ENCODE measurements around the gene RAPGEF6. TPM values are rescaled to one million over a fixed set of nuclear protein-coding genes. Genes with fewer than 3 reads are reported as not detected.
"Not testable (repeated sequence)": the region's sequence is repeated elsewhere in the genome, so short reads cannot be mapped to it uniquely, and the experiment has no call there.

Gene RAPGEF6
- total RNA-seq, 1 donor from 2014 or later: 29.1 TPM

DNA sequence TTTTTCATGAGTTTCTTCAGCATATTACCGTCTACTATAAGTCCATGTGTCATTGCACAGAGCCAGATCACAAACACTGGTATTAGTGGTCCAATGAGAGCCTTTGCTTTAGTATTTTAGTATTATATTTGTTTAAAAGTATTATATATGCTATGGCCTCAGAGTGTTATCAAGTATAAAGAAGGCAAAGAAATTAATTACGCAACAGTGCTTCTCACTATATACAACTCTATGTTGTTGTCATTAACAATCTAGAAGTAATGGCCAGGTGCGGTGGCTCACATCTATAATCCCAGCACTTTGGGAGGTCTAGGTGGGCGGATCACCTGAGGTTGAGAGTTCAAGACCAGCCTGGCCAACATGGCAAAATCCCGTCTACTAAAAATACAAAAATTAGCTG, 47.1 kb upstream of the RAPGEF6 start:
- no peak overlapping the region for H3K4me3 Mint-ChIP-seq (ENCODE audit: low read depth)
- no peak for TF ChIP-seq CTCF (IDR thresholded peaks at IDR 0.05; ENCODE audit: unreplicated experiment)
- DNase-seq (ENCODE audit: low spot score, unreplicated experiment): no peak
- H3K36me3 Mint-ChIP-seq (ENCODE audit: insufficient read depth): peaks cover 17% of the 10 kb centered on the region
- H3K27me3 Mint-ChIP-seq: no peaks in the 10 kb centered on the region
- H3K27ac Mint-ChIP-seq: no peak overlapping the region
- peaks cover 2% of the 10 kb centered on the region for H3K4me1 Mint-ChIP-seq (ENCODE audit: low read depth)
- no peaks in the 10 kb centered on the region for H3K9me3 Mint-ChIP-seq (ENCODE audit: low read depth)

GRCh38 chr5:131679911-131680310, 44.9 kb upstream of the RAPGEF6 start:
- no peak overlapping the region for H3K4me3 Mint-ChIP-seq (ENCODE audit: low read depth)
- H3K27ac Mint-ChIP-seq: no peak overlapping the region
- TF ChIP-seq CTCF (IDR thresholded peaks at IDR 0.05; ENCODE audit: unreplicated experiment): no peak
- peaks cover 2% of the 10 kb centered on the region for H3K4me1 Mint-ChIP-seq (ENCODE audit: low read depth)
- H3K9me3 Mint-ChIP-seq (ENCODE audit: low read depth): no peaks in the 10 kb centered on the region
- H3K27me3 Mint-ChIP-seq: no peaks in the 10 kb centered on the region
- H3K36me3 Mint-ChIP-seq (ENCODE audit: insufficient read depth): peaks cover 31% of the 10 kb centered on the region
- DNase-seq (ENCODE audit: low spot score, unreplicated experiment): no peak

- not testable (repeated sequence) for H3K4me1 Mint-ChIP-seq (ENCODE audit: low read depth); H3K9me3 Mint-ChIP-seq (ENCODE audit: low read depth); H3K4me3 Mint-ChIP-seq (ENCODE audit: low read depth); DNase-seq (ENCODE audit: low spot score, unreplicated experiment); H3K27ac Mint-ChIP-seq; H3K27me3 Mint-ChIP-seq
- peaks cover 35% of the 10 kb centered on the region for H3K36me3 Mint-ChIP-seq (ENCODE audit: insufficient read depth)
These were observed 43.2 kb upstream of the RAPGEF6 start for GRCh38 chr5:131678273-131678672.

- Mint-ChIP-seq H3K27me3 (no peaks in the 10 kb centered on the region), H3K27ac (no peak overlapping the region), H3K9me3 (ENCODE audit: low read depth) (no peaks in the 10 kb centered on the region), H3K4me3 (ENCODE audit: low read depth) (no peak overlapping the region), H3K4me1 (ENCODE audit: low read depth) (peaks cover 7% of the 10 kb centered on the region), H3K36me3 (ENCODE audit: insufficient read depth) (peaks cover 32% of the 10 kb centered on the region)
- no peak for DNase-seq (ENCODE audit: low spot score, unreplicated experiment)
- TF ChIP-seq CTCF (IDR thresholded peaks at IDR 0.05; ENCODE audit: unreplicated experiment): no peak
These were observed 42.1 kb upstream of the RAPGEF6 start for GRCh38 chr5:131677115-131677514.

GRCh38 chr5:131672776-131673175, 37.7 kb upstream of the RAPGEF6 start:
- Mint-ChIP-seq H3K27me3 (no peaks in the 10 kb centered on the region), H3K27ac (peak overlapping the region; percentile 81), H3K4me1 (ENCODE audit: low read depth) (peaks cover 13% of the 10 kb centered on the region), H3K4me3 (ENCODE audit: low read depth) (no peak overlapping the region), H3K9me3 (ENCODE audit: low read depth) (no peaks in the 10 kb centered on the region), H3K36me3 (ENCODE audit: insufficient read depth) (peaks cover 36% of the 10 kb centered on the region)
- no peak for TF ChIP-seq CTCF (IDR thresholded peaks at IDR 0.05; ENCODE audit: unreplicated experiment)
- no peak for DNase-seq (ENCODE audit: low spot score, unreplicated experiment)

DNA sequence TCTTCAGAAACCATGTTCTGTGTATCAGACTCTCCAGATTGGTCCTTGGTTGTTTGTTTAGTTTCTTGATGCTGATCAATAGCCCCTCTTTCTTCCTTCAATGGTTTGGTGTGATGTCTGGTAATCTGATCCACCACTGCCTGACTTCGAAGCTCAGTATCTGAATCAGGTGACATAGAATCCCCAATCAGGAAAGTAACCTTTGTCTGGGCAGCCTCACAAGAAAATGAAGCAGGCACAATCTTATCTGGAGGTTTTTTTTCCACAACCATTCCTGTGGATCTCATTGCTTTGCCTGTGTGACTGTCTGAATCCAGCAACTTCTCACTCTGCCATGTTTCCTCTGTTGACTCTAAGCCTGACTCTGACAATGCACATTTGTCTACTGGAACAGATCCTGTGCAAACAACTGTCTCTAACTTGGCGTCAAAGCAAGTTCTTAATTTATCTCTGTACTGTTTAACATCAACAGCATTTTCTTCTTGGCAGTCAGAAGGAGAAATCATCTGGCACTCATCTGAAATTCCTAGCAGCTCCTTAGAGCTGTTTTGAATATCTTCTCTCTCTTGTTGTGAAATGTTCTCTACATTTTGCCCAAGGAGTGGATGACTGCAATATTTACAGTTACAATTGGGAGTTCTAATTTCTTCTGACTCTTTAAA, 37.1 kb upstream of the RAPGEF6 start:
- Mint-ChIP-seq H3K27me3 (no peaks in the 10 kb centered on the region), H3K4me3 (ENCODE audit: low read depth) (peak overlapping the region; percentile 2), H3K36me3 (ENCODE audit: insufficient read depth) (peaks cover 31% of the 10 kb centered on the region), H3K4me1 (ENCODE audit: low read depth) (peaks cover 13% of the 10 kb centered on the region), H3K27ac (peak overlapping the region; percentile 81), H3K9me3 (ENCODE audit: low read depth) (no peaks in the 10 kb centered on the region)
- TF ChIP-seq CTCF (IDR thresholded peaks at IDR 0.05; ENCODE audit: unreplicated experiment): no peak
- no peak for DNase-seq (ENCODE audit: low spot score, unreplicated experiment)
